GM18909 (cell line): ENCODE data around the gene NFAT5.
"Not testable (repeated sequence)": the region's sequence is repeated elsewhere in the genome, so short reads cannot be mapped to it uniquely, and the experiment has no call there.

Experiments
- ATAC-seq: cut with Tn5 transposase; IDR thresholded peaks from one replicate; pipeline ENCODE4 v1.9.1; 2021; ENCODE audit warnings: mild to moderate bottlenecking; ENCODE audit not compliant: unreplicated experiment, poor library complexity

The NFAT5 gene

DNA sequence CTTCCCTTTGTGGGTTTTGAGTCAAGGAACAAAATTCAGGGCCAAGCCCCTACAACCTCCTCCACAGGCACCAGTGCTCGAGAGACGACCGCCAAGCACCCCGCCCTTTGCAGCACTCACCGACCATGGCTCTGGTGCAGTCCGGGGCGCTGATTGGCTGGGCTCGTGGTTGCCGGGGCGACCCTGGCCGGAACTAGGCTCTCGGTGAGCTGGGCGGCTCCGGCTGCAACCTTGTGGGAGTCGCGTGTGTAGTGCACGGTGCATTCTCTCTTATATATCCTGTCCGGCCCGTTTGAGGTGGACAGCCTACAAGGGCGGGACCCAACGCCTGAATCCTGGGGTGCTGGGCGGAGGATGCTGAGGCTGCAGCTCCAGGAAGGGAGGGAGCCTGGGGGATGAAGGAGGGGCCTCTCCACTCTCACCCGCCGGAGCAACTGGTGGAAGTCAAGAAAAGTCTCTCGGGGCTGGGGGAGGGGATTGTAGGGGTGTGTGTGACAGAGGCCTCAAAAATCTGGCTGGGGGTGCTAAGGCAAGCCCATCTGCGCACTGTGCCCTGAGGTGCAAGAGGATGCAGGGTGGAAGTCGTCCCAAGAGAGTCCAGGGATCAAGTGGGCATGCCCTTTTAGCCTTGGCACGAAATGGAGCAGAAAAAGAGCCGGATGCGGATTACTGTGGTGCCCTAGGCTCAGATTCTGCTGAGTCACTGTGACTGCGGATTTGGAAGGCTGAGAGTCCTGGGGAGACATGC, 160.7 kb downstream of the NFAT5 start, which contains the start of gene NQO1:
TSS of gene NQO1 (minus strand) at position 248 of the 748 bp plus-strand sequence. CDS start at position 127, 121 bp downstream.
- ATAC-seq, result peak; percentile 98

GRCh38 chr16:69727916-69728270, 162.1 kb downstream of the NFAT5 start:
- no peak for ATAC-seq

DNA sequence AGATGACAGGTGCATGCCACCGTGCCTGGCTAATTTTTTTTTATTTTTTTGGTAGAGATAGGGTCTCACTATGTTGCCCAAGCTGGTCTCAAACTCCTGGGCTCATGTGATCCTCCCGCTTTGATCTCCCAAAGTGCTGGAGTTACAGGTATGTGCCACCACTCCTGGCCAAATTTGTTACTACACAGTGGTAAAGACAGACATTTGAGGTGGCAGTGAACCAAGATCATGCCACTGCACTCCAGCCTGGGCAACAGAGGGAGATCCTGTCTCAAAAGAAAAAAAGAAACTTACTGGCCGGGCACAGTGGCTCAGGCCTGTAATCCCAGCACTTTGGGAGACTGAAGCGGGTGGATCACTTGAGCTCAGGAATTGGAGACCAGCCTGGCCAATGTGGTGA, 163.3 kb downstream of the NFAT5 start:
- ATAC-seq, result not testable (repeated sequence)

DNA sequence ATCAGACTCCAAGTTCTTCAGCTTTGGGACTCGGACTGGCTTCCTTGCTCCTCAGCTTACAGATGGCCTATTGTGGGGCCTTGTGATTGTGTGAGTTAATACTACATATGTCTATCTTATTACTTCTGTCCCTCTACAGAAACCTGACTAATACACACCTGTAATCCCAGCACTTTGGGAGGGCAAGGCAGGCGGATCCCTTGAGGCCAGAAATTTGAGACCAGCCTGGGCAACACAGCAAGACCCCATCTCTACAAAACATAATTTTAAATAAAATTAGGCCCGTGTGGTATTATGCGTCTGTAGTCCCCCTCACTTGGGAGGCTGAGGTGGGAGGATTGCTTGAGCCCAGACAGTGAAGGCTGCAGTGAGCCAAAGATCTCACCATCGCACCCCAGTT, 165.5 kb downstream of the NFAT5 start:
- ATAC-seq, result not testable (repeated sequence)

GRCh38 chr16:69732101-69732500, 166.3 kb downstream of the NFAT5 start:
- no peak for ATAC-seq

DNA sequence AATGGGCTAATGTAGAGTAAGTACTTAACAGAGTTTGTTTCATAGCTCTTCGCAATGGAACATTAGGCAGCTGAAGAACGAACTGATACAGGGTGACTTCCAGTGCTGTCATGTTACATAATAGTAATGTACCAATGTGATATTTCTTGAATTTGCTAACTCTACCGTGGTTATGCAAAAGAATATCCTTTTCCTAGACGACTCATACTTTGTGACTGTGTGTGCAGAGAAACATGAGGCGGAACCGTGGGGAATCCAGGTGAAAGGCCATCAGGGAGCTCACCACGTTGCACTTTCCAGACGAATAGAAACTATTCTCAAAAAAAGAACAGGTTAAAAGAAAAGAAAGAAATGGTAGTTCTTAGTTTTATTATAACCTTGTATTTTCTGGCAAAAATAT, 175.8 kb downstream of the NFAT5 start:
- no peak for ATAC-seq

DNA sequence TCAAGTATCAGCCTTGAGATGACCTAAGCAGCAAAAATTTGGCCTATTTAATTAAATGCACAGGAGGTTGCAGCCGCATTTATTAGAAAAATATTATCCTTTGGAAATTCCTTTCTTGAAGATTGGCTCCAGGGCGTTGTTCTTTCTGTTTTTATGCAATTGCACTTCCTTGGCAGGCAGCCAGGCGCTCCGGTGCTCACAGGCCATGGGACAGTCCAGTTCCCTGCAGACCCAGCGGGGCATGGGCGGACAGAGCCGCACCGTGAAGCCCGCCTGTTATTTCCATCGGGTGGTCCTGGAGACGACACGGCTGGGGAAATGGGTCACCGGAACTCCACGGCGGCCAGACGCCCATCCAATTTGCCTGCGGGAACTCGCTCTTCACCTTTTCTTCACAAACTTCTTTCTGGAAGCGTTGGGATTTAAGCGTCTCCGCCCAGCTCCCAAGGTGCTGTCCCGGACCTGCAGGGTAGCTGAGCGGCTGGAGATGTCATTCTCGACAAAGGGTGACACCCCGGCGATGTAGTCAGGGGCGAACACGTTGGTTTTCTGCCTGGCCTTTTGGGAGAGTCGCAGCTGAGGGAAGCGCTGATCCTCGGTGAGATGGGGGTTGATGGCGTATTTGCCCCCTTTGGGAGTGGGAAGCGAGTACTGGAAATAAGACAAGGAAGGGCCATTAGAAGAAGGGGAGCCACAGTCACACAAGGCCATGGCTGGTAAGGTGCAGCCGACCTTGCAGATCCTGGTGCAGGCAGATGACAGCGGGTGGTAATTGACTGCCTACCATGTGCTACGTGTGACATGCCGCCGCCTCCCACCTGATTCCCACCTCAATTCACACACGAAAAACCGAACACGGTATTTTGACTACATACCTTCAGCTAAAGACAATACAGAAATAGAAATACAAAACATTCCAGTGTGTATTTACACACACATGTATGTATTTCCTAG, 176.5 kb downstream of the NFAT5 start:
- ATAC-seq, result no peak

DNA sequence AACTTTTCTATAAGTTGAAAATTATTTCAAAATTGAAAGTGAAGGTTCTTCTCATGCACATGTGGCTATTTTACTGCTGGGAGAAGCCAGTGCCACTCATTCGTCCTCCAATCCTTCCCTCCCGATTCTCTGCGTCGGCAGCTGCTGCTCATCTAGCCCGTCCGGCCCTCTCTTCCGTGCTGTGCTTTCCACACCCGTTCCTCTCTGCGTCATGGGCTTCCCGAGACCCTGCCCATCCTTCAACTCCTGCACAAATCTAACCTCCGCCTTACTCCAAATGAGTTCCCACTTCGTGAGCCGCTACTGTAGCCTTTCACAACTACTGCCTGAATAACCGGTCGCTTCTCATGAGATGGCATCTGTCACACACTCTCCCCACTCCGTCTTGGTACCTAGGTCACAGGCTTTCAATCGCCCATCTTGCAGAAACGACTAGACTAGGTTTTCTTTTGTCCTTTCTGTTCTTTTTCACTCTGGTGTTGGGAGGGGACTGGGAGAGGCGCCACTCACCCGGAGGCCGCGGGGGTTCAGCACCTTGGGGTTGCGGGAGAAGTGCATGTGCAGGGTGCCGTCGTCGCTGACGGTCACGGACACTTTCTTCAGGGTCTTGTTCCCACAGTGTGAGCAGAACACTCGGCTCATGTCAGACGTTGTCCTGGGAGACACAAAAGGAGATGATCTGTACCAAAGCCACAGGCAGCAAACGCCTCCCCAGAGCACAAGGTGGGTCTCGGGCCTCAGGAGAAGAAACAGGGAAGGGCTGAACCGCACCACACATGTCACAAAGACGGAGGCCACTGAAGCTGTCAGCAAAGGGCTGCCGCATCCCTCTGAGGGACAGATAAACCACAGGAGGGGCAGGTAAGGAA, 178.8 kb downstream of the NFAT5 start:
- ATAC-seq, result no peak

DNA sequence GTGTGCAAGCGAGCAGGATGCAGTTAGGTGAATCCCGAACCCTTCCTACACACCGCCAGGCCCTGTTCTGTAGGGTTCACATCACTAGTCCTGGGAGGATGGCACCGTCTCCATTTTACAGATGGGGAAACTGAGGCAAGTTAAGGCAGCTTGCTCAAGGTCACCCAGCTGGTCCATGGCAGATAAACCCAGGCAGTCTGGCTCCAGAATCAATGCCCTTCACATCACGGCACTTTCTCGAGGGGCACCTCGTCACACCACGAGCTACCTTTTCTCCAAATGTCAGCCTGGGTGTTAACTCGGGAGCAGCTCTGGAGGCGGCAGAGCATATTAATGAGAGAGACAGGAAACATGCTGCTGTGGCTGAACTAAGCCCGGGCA, 179.5 kb downstream of the NFAT5 start:
- no peak for ATAC-seq

GRCh38 chr16:69745959-69746358, 180.2 kb downstream of the NFAT5 start:
- ATAC-seq, result no peak

GRCh38 chr16:69747115-69747514, 181.3 kb downstream of the NFAT5 start:
- no peak for ATAC-seq

- ATAC-seq, result no peak
Observed at GRCh38 chr16:69748694-69749345, 183.1 kb downstream of the NFAT5 start.

GRCh38 chr16:69754143-69754468, 188.3 kb downstream of the NFAT5 start:
- ATAC-seq, result no peak
